CMK (cell line): ENCODE data around the gene FAM50B.

Experiments used
- DNase-seq: peaks from one replicate; pipeline ENCODE4 v3.0.0-alpha.2; 2010; ENCODE audit warnings: low read depth

Gene FAM50B

GRCh38 chr6:3895312-3895653, 46.1 kb downstream of the FAM50B start:
- DNase-seq = no peak

- DNase-seq = no peak
Measured at GRCh38 chr6:3895805-3896204, 46.6 kb downstream of the FAM50B start.

- no peak for DNase-seq
Measured at GRCh38 chr6:3898265-3898994, 49.3 kb downstream of the FAM50B start.

DNA sequence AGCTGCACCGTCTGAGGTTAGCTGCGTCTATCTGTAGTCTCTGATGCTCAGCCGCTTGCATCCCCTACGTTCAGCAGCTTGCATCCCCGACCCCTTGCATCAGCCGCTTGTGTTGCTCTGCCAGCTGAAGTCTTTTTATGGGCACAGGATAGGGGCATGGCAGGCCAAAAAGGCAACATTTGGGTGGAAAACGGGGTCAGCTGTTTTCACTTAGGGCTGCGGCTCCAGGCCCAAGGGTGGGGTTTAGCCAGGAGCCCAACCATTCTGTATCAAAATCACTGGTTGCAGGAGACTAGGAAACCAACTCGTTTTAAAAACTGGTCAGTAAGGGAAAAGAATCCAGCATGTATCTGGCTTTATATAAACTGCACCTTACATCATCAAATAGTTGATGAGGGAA, 49.9 kb downstream of the FAM50B start:
- DNase-seq = no peak

- DNase-seq = no peak
Measured at GRCh38 chr6:3899970-3900439, 50.8 kb downstream of the FAM50B start.
